Urinary bladder (tissue), 4 donors: ENCODE measurements around the gene PHLDA3. TPM values are rescaled to one million over a fixed set of nuclear protein-coding genes. Genes with fewer than 3 reads are reported as not detected.
"Not testable (repeated sequence)": the region's sequence is repeated elsewhere in the genome, so short reads cannot be mapped to it uniquely, and the experiment has no call there.

Source experiments
- DNase-seq: peaks from one replicate; pipeline ENCODE4 v3.0.0-alpha.2; 2015; ENCODE audit errors: extremely low spot score
- H3K27ac ChIP-seq: one replicate; pipeline ENCODE4 v1.5.1; 2013; ENCODE audit warnings: low read depth, mild to moderate bottlenecking, moderate library complexity
- H3K36me3 ChIP-seq: one replicate; pipeline ENCODE4 v1.6.1; 2013; ENCODE audit warnings: mild to moderate bottlenecking, moderate library complexity; ENCODE audit not compliant: insufficient read depth
- H3K4me1 ChIP-seq: one replicate; pipeline ENCODE4 v1.6.1; 2013; ENCODE audit warnings: mild to moderate bottlenecking, moderate library complexity; ENCODE audit not compliant: insufficient read depth
- H3K4me3 ChIP-seq: one replicate; pipeline ENCODE4 v1.5.1; 2013; ENCODE audit warnings: low read depth, low read length
- WGBS: extraction: QIAGEN DNeasy Blood & Tissue Kit; methylation state at CpG from one replicate; pipeline ENCODE4 v1.1.7; 2013; 5-methylcytosine and 5-hydroxymethylcytosine counted together
- polyA plus RNA-seq: library from polyadenylated mRNA; stranded (reverse); fragments of 200-250 nt; gene quantifications from one replicate; pipeline ENCODE4 v1.2.3, GENCODE V29; 2013
- total RNA-seq: library from RNA; depleted of rRNA; stranded (reverse); fragments of >200 nt; gene quantifications from one replicate; pipeline ENCODE4 v1.2.3, GENCODE V29; 2014
- donor health status: healthy with polysubstance abuse.
- donor health status: healthy.

Gene PHLDA3
- total and polyA plus RNA-seq, 2 donors = 15.2 to 134 TPM

DNA sequence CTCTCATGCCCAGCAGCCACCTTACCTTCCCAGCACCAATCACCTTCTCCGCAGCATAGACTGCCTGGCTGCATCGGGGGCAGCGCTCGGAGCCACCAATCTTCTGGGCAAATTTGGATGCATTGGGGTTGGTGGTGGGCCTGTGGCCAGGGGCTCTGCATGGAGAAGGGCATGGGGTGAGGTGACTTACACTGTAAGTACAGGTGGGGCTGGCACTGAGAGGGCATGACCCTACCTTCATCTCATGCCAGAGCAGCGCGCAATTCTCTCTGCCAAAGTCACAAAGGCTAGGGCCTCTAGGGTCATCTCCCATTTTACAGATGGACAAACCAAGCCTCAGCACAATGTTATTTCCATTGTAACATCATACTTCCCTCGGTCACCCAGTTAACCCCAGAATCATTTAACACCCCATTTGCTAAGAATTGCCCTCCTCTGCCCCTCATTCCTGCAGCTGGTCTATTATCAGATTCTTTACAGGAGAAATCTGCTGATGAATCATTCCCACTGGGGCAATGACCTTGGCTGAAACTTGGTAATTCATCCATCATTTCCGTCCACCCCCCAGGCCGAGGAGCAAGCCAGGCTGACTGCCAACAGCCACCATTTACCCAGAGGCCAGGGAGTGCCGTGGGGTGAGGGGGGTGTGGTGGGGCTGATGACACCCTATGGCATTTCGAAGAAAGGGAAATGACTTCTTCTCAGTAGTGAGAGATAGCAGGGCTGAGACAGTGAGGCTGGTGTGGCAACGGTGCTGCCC, 20.0 kb upstream of the PHLDA3 start:
- Histone ChIP-seq H3K36me3 (no peaks in the 10 kb centered on the region), H3K4me3 (no peak overlapping the region), H3K27ac (no peak overlapping the region), H3K4me1 (no peaks in the 10 kb centered on the region)
- WGBS = 67% methylated on average over 12 of the region's 12 CpGs
- DNase-seq = no peak

DNA sequence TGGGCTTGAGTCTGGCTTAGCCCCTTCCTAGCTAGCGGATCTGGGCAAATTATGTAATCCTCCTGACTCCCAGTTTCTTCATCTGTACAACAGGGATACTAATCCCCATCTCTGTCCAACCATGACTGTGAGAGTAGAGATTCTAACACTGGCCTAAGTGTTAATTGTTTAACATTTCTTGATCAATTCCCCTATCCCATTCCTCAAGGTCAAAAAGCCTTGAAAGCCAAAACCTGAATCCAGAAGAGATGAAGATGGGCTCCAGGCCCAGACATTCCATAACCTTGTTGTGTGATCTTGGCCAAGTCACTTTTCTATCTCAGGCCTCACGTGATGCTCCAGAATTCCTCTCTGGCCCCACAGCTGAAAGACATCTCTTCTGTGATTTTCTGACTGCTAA, 18.8 kb upstream of the PHLDA3 start:
- 58% methylated on average over 2 of the region's 2 CpGs for WGBS
- Histone ChIP-seq H3K27ac (no peak overlapping the region), H3K4me3 (no peak overlapping the region), H3K36me3 (no peaks in the 10 kb centered on the region), H3K4me1 (no peaks in the 10 kb centered on the region)
- no peak for DNase-seq

DNA sequence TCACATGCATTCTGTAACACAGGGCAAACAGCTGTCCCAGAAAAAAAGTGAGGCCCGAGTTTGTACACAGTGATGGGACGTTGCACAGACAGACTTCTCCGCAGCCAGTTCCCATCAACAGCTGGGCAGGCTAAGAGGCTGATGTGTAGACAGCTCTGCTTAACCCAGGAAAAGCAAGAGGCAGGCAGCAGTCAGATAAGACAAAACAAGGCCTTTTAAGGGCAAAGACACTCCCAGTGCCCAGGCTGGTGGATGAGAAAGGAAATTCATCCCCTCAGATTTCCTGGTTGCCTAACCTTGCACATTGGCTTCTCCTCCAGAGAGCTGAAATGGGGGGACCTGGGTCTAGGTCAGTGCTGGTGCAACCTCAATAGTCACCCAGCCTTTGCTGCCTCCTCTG, 17.2 kb upstream of the PHLDA3 start:
- Histone ChIP-seq H3K27ac (no peak overlapping the region), H3K4me1 (no peaks in the 10 kb centered on the region), H3K36me3 (no peaks in the 10 kb centered on the region), H3K4me3 (no peak overlapping the region)
- no peak for DNase-seq
- WGBS = 18% methylated on average over 3 of the region's 3 CpGs

DNA sequence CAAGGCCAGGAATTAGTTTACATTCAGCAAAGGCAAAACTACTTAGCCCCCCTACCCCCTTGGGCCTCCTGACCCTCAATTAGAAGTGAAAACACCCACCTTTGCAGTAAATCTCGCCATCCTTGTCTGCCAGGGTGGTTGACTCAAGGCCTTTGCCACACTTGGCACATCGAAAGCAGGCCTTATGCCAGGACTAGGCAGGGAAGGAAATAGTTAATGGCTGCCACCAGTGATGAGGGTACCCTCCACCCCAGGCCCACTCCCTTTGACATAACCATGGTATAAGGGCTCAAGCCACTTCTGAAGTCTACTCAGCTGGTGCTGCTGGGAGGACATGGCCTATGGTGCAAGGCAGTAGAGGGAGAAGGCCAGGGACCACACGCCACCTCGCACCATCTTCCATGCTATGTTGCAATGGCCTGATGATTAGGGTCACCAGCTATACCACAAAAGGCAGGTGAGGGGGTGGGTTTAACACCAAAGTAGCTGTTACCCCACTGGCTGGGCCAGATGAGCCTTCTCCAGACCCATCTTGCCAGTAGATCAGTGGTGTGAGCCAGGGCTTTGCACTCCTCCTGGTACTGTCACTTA, 16.3 kb upstream of the PHLDA3 start:
- Histone ChIP-seq H3K4me3 (no peak overlapping the region), H3K36me3 (no peaks in the 10 kb centered on the region), H3K4me1 (no peaks in the 10 kb centered on the region), H3K27ac (no peak overlapping the region)
- no peak for DNase-seq
- WGBS = 88% methylated on average over 4 of the region's 4 CpGs

DNA sequence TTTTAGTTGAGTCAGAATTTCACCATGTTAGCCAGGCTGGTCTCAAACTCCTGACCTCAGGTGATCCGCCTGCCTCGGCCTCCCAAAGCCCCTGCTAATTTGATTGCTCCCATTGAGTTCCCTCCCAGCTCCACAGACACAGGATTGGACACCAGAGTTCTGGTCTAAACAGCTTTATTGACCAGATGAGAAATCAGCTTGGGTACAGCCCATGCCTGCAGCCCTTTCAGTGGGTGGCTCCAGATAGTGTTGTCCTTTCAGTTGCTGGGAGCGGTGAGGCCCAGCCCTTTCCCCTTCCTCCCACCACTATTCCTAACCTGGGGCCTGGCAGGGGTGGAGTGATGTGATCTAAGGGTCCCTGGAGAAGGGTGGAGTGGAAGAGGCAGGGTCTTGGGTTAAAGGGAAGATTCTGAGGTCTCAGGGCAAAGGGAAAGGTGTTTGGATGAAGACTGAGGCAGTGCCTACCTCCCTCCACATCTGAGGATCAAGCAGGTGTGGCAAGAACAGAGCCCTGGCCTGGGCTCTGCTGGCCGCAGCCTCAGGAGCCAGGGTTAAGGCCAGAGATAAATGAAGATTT, 14.5 kb upstream of the PHLDA3 start:
- Histone ChIP-seq H3K4me3 (no peak overlapping the region), H3K36me3 (no peaks in the 10 kb centered on the region), H3K4me1 (no peaks in the 10 kb centered on the region), H3K27ac (no peak overlapping the region)
- no peak for DNase-seq
- WGBS = 93% methylated on average over 4 of the region's 4 CpGs

DNA sequence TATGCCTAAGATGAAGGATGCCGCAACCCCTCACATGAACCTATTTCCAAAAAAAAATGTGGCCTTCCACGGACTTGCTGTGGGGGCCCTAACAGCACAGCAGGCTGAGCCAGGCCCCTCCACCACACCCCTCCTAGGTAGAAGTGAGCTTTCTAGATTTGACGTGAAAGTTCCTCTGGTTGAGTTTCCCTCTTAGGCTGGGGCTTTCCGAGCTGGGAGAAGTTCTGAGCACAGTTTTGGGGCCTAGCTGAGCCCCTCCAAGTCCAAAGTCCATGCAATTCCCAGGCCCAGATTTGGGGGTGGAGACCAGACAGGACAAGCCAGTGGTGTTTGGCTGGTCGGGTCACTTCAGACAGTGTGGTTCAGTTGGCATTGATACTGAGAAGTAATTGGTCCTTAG, 13.8 kb upstream of the PHLDA3 start:
- WGBS = 66% methylated on average over 5 of the region's 5 CpGs
- no peak for DNase-seq
- H3K27ac ChIP-seq = no peak overlapping the region
- H3K4me3 ChIP-seq = no peak overlapping the region
- H3K36me3 ChIP-seq = no peaks in the 10 kb centered on the region
- H3K4me1 ChIP-seq = no peaks in the 10 kb centered on the region

DNA sequence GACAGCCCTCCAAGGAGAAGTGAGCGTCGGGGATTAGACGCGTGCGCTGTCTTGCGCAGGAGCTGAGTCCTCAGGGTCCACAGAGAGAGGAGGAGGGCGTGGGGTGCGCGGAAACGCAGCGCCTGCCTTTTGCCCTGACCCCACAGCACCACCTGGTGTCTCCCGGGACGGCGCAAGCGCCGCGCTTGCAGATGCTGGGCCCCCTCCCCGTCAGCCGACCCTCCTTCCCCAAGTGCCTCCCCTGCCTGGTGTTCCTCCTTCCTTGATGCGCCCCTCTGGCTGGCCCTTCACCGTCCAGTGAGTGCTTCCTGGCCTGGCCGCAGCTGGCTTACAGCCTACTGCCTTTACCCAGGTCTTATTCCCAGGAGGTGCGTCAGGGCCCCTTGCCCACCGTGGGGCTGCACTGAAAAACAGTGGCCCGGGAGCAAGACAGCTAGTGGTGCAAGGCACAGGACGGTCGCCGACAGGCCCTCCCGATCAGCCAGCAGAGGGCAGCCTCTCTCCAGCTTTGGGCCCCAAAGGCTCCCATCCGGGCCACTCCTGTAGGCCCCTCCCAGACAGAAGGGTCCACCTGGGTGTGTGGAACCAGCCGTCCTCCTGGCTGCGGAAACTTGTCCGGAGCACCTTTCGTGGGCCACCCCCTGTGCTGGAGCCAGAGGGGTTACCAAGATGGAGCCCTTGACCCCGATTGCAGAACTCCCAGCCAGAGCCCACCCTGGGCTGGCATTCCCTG, 12.9 kb upstream of the PHLDA3 start:
- WGBS = 6% methylated on average over 35 of the region's 35 CpGs
- no peak for DNase-seq
- no peak overlapping the region for H3K27ac ChIP-seq
- H3K4me3 ChIP-seq = no peak overlapping the region
- no peaks in the 10 kb centered on the region for H3K4me1 ChIP-seq
- H3K36me3 ChIP-seq = no peaks in the 10 kb centered on the region

DNA sequence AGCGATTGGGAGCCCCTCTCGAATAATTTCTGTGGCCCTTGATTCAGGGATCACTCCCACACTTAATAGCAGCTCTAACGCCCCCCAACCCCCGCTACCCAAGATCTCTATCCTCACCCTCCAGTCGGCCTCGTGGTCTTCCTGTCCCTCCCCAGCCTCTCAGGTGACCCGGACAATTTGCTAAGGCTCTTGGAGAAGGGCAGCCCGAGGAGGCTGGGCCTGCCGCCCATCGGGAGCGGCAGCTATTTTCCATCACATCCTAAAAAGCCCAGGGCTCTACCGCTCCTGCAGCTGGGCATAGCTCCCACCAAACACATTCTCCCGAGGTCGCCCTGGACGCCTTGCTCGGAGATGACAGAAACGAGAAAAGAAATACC, 12.0 kb upstream of the PHLDA3 start:
- no peak for DNase-seq
- Histone ChIP-seq H3K4me1 (no peaks in the 10 kb centered on the region), H3K27ac (no peak overlapping the region), H3K36me3 (no peaks in the 10 kb centered on the region), H3K4me3 (peak overlapping the region; percentile 20)
- 9% methylated on average over 17 of the region's 17 CpGs for WGBS

DNA sequence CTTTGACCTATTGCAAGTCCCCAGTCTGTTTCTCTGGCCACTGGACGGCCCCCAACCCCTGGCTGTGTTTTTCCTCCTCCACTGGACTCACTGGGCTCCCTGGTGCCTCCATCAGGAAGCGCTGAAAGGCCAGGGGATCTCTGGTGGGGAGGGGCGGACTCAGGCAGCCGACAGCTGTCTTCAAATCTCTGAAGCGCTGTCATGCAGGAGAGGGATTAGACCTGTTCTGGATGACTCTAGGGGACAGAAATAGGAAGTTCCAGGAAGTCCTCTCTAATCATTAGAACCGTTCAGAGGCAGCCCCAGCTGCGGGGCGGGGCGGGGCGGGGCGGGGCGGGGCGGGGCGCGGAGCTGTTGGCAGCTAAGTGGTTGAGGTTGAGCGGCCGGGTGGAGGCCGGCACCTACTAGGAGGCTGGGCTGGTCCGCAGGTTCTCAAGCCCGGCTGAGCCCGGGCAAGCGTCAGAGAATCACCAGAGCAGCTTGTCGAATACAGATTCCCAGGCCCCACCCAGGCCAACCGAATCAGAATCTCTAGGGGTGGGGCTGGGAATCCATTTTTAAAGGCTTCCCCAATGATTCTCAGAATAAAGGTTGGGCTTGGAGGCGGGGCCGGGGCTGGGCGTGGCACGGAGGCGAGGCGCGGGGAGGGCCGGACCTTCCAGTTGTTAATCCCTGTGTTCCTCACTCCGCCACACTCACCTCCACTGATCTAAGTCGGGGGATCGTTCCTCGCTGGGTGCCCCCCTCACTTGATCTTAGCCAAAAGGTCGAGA, 11.4 kb upstream of the PHLDA3 start:
- 14% methylated on average over 37 of the region's 37 CpGs for whole genome bisulfite sequencing

DNA sequence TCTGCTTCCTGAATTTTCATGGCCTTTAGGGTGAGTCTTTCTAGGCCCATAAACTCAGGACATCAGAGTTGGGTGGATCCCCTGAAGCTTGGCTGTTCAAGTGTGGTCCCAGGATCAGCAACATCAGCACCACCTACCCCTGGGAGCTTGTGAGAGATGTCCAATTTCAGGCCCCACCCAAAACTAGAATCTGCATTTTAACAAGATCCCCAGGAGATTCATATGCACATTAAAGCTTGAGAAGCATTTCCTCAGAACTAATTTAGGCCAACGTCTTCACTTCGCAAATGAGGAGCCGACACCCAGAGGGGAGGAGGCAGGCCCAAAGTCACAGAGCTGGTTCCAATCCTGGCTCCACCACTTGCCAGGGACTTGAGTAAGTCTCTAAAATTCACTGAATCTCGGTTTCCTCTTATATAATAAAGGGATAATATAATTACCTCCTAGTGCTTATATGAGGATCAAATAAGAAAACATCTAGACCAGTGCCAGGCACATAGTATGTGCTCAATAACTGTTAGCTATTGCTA, 10.3 kb upstream of the PHLDA3 start:
- no peaks in the 10 kb centered on the region for H3K4me1 ChIP-seq
- no peak overlapping the region for H3K4me3 ChIP-seq
- no peak for DNase-seq
- 77% methylated on average over 4 of the region's 4 CpGs for WGBS
- H3K27ac ChIP-seq = no peak overlapping the region
- H3K36me3 ChIP-seq = no peaks in the 10 kb centered on the region

More for the DNA sequence above, 11.4 kb upstream of the PHLDA3 start:
- H3K4me3 ChIP-seq = peak overlapping the region; percentile 20
- DNase-seq = no peak
- no peaks in the 10 kb centered on the region for H3K4me1 ChIP-seq
- H3K27ac ChIP-seq = no peak overlapping the region
- H3K36me3 ChIP-seq = no peaks in the 10 kb centered on the region

DNA sequence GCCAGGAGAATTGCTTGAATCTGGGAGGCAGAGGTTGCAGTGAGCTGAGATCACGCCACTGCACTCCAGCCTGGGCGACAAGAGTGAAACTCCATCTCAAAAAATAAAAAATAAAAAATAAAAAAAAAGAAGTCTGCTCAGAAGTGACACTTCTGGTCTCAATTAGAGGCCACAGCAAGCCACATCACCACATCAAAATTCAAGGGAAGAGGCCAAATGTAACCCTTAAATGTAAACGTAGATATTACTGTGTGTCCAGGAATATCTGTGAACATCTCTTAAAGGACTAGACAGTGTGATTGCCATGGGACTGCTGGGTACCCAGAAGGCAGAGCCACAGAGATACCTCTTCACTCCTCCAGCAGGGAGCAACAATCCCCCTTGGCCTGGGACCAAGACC, 9.7 kb upstream of the PHLDA3 start:
- 87% methylated on average over 3 of the region's 3 CpGs for WGBS
- H3K4me1 ChIP-seq, H3K36me3 ChIP-seq, H3K27ac ChIP-seq, H3K4me3 ChIP-seq, DNase-seq: not testable (repeated sequence)

DNA sequence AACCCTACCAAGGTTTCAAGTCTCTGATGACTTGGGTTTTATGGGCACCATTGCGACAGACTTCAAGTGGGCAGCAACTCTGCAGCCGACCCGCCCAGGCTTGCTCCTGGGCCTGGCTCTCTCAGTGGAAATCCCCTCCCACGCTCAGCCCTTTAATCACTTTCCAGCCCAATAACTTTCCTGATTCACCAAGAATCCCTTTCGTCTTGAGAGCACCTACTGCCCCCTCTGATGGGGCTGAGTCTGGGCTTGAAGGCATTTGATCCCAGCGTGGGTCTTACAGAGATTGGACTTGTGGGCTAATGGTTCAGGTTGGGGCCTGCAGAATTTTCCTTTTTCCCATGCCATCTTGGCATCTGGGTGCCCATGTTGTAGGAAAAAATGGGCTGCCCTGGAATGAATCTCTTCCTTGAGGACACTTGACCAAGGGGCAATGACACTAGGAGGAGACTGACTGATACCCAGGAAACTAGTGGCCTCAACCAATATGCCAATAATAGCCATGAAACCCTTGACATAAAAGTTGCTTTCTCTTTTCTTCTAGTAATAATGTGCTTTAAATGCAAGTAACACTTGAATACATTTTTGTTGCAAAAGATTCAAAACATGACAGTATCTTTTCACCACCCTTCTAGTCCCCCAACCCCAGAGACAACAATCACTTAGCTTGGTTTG, 7.8 kb upstream of the PHLDA3 start:
- no peak for DNase-seq
- Histone ChIP-seq H3K4me1 (no peaks in the 10 kb centered on the region), H3K27ac (peak overlapping the region; percentile 2), H3K36me3 (no peaks in the 10 kb centered on the region), H3K4me3 (no peak overlapping the region)
- WGBS = 79% methylated on average over 6 of the region's 6 CpGs
